T follicular helper cell (primary cell): ENCODE results near the gene CERCAM.

Experiments
- DNase-seq: peaks from one replicate; pipeline ENCODE4 v3.0.0-alpha.2; 2020; ENCODE audit warnings: low read depth
- total RNA-seq, 2 experiments: gene quantifications; one replicate each; lab custom pipeline; 2026; lab: John Stamatoyannopoulos, UW

CERCAM gene
- total RNA-seq: 0.26 to 1.1 reads per million in 2 experiments

DNA sequence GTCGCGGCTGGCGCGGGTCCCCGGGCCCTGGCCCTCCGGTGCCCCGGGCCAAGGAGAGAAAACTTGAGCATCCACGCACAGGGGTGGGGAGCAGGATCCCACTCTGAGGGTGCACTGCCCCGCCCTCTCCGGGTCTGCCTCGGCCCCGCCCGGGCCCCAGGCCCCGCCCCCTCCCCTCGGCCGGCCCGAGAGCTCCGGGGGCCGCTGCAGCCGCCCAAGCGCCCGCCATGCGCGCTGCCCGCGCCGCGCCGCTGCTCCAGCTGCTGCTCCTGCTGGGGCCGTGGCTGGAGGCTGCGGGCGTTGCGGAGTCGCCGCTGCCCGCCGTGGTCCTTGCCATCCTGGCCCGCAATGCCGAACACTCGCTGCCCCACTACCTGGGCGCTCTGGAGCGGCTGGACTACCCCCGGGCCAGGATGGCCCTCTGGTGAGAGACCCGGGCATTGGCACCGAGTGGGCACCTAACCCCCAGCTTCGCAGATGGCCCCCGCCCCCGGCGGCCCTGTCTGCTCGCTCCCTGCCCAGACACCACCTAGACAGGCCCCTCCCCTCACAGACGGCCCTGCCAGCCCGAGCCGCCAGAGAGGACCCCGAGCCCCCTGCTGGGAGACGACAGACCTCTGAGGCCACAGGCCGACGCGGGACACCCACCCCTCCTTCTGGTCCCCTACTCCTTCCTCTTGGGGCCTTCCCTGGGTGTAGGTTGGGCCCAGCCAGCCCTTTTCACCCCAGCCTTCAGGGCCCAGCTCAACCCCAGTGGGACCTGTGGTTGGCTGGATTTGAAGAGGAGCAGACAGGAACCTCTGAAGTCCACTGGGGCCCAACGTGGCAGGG, at the start of gene CERCAM:
CERCAM (plus strand) TSS at position 207 of the 831 bp plus-strand sequence; CDS start at position 228, 21 bp downstream.
- peak; percentile 8 for DNase-seq

GRCh38 chr9:128371630-128372117, 49.0 kb upstream of the CERCAM start:
- DNase-seq: no peak

- DNase-seq: no peak
Measured at GRCh38 chr9:128372188-128372641, 48.4 kb upstream of the CERCAM start.

- DNase-seq: no peak
Measured at GRCh38 chr9:128372784-128373183, 47.9 kb upstream of the CERCAM start.

- no peak for DNase-seq
Measured at GRCh38 chr9:128374221-128374675, 46.4 kb upstream of the CERCAM start.

DNA sequence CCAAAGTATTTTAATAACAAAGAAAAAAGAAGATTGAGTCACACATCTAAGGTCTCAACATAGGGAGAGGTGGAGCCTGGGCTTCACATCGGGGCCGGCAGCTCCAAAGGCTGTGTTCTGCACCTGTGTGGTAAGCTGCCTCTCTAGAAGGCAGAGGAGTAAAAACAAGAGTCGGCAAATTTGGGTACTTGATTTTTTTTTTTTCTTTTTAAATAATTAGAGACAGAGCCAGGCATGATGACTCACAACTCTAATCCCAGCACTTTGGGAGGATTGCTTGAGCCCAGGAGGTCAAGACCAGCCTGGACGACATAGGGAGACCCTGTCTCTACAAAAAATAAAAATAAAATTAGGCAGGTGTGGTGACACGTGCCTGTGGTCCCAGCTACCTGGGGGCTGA, 44.8 kb upstream of the CERCAM start:
- DNase-seq: no peak

DNA sequence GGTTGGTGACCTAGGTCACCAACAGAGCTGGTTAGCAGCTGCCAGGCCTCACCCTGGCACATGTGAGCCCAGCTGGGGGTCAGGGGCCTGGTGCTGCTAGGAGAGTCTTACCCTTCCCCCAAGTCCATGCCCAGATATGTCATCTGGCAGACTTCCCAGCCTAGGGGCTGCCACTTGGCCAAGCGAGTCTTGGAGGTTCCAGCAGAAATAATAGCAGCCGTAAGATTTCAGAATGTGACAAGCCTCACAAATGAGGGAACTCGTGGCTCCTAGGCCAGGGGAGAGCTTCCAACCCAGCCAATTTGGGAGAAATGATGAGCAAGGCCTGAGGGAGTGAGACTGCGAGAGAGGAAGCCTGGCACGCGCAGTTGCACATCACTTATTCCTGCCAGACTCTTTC, 38.4 kb upstream of the CERCAM start:
- no peak for DNase-seq

DNA sequence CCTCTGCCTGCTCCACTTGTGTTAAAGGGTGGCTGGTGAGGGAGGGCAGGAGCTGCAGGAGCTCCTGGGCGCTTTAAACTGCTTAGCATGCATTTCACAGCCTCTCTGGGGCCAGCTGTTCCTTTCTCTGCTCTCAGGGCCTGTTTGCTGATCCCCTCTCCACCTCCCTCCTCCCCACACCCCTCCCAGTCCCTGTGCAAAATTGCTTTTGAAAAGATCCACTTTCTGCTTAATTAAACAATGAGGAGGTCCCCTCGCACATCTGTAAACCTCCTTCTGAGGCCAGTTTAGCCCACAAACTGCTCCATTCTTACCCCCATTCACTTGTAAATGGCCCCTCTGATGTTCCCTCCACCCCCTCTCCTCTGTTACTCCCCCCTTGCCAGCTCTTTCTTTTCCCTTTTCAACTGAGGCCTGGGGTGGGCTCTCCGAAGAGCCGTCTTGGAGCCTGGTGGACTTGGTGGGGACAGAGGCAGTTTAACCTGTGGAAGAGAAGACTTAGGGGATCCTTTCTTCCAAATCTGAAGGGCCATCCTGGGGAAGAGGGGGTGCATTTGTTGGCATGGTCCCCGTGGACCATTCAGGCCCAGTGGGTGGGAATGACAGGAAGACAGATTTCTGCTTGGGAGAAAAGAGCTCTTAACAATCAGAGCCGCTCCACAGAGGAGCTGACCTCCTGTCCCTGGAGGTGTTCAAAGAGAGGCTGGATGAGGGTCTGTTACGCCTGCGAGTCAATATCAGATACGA, 37.5 kb upstream of the CERCAM start:
- DNase-seq: no peak

- DNase-seq: no peak
Measured at GRCh38 chr9:128383791-128384190, 36.9 kb upstream of the CERCAM start.

DNA sequence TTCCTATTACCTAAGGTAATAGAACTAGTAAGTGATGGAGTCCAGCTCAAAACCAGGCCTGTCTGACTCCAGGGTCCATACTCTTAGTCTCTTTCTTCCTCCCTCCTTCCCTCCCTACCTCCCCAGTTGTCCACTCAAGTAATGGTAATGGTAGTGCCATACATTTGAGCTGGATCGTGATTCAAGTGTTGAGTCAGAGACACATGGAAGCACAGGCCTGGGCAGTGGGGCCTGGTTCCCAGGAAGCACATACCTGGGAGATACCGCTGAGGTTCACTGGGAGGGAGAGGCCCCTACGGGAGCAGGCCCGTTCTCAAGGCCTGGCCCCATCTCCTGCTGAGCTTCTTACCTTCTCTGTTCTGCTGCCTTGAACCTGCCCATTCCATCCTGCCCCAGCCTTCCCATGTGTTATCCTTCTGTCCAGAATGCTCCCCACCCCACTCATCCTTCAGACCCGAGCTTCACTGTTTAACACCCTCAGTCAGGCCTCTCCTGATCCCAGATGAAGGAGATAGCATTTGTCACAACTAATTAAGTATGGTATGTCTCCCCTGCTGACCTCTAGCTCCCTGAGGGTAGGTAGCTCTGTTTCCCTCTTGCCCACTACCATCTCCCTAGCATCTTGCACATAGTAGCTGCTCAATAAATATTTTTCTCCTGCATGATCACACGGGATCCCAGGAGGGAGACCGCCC, 35.7 kb upstream of the CERCAM start:
- no peak for DNase-seq

DNA sequence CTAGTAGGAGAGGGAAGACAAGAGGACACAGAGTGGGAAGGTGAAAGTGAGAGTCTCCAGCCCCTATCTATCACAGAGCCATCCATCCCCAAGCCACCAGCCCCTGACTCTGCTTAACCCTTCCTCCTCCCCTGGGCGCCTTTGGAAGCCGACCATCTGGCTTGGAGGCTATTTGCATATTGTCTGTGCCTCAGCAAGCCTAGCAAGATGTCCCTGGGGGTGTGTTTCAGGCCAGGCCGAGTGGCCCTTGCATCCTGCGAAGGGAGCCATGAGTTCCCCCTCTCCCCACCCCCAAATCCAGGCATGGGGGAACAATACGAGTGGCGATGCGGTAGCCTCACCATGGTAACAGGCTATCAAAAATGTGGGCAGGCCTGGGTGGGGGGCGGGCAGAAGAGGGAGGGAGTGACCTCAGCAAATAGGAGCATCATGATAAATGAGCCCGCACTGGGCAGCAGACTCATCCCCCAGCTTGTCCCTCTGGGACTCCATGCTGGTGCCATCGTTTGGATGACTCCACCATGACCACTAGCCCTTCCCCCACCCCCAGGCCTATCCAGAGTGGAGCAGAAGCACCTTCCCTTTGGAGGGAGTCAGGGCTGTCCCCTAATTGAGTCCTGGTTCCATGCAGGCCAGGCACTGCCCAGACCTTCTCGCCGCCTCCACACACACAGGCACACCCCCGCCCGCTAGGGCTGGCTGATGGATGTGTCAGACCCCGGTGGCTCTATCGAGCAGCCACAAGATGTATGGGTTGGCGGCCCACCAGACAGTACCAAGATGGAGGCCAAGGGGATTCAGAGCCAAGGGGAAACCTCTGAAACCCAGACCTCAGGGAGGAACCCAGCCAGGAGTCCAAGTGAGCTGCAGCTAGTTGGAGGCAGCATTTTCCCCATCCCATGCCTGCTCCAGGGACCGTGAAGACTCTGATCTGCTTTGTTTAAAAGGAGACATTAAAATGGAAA, 34.9 kb upstream of the CERCAM start:
- no peak for DNase-seq

DNA sequence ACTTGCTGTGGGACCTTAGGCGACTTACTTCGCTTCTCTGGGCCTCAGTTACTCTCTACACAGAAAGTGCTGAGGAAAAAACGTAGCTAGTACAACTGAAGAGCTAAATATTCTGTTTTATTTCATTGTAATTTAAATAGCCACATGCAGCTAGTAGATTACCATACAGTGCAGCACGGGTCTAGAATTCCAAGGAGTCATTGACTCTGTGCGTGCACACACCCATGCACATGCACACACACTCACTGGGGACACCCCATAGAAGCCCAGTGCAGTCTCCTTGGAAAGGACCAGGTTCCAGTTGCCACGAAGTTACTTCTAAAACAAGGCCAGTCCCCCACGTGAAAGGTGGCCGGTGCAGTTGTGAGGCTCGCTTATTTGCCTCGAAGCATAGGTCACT, 32.5 kb upstream of the CERCAM start:
- no peak for DNase-seq

- no peak for DNase-seq
Measured at GRCh38 chr9:128389395-128390149, 31.1 kb upstream of the CERCAM start.

DNA sequence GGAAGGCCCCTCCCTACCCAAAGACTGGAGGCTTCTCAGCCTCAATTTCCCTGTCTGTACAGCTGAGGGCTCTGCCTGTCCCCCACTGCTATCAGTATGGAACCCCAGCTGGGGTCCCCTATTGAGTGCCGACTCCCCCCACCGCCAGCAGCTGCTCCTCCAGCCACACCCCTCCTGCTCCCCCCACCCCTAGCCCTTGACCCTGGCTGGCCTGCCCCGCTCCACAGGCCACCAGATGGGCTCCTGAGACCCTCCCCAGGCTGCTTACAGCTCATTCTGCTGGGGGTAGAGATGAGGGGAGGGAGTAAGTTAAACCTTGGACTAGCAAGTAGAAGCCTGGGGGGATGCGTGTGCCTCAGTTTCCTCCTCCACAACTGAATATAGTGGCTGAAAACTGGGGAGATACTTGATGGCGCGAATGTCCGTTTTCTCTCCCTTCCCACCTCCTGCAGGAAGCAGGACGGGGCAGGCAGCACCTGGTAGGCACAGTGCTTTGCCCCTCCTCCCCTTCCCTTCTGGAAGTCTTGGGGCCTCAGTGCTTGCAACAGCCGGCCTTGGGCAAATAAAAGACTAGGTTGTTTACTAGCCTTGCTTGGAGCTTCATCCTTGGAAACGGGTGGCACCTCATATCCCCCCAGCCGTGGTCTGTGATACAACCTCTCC, 30.4 kb upstream of the CERCAM start:
- no peak for DNase-seq

GRCh38 chr9:128390813-128391711, 29.6 kb upstream of the CERCAM start:
- no peak for DNase-seq

- DNase-seq: no peak
Measured at GRCh38 chr9:128391956-128392301, 28.7 kb upstream of the CERCAM start.

- DNase-seq: no peak
Measured at GRCh38 chr9:128392302-128393144, 28.1 kb upstream of the CERCAM start.
